ENCODE measurements around the gene GNAQ. TPM values are rescaled to one million over a fixed set of nuclear protein-coding genes. Genes with fewer than 3 reads are reported as not detected.

Gene GNAQ
- total RNA-seq, 1 experiment from 2014 or later = 34.1 TPM

GRCh38 chr9:77916410-77916819 lies 115.2 kb downstream of the GNAQ start:
- H3K27ac Mint-ChIP-seq (ENCODE audit: unreplicated experiment) = no peak overlapping the region
- BruUV-seq (replicated peaks) = no TSS peak

GRCh38 chr9:77915744-77916143 lies 115.9 kb downstream of the GNAQ start:
- Mint-ChIP-seq H3K4me1 (ENCODE audit: low read depth, unreplicated experiment) (no peaks in the 10 kb centered on the region), H3K9me3 (ENCODE audit: low read depth, unreplicated experiment) (no peaks in the 10 kb centered on the region), H3K36me3 (ENCODE audit: insufficient read depth, unreplicated experiment) (no peaks in the 10 kb centered on the region), H3K27me3 (ENCODE audit: unreplicated experiment) (no peaks in the 10 kb centered on the region), H3K4me3 (ENCODE audit: low read depth, unreplicated experiment) (no peak overlapping the region), H3K27ac (ENCODE audit: unreplicated experiment) (no peak overlapping the region)
- DNase-seq = no peak
- BruUV-seq (replicated peaks) = no TSS peak
- TF ChIP-seq CTCF (IDR thresholded peaks at IDR 0.05; ENCODE audit: unreplicated experiment) = no peak
- CTCF ChIA-PET = no interaction called here
- intact Hi-C loops (cut with micrococcal nuclease; ENCODE audit: unreplicated experiment) = no loop called here

More at GRCh38 chr9:77916410-77916819, 115.2 kb downstream of the GNAQ start:
- no peak overlapping the region for H3K4me3 Mint-ChIP-seq (ENCODE audit: low read depth, unreplicated experiment)
- intact Hi-C loops (cut with micrococcal nuclease; ENCODE audit: unreplicated experiment) = no loop called here
- TF ChIP-seq CTCF (IDR thresholded peaks at IDR 0.05; ENCODE audit: unreplicated experiment) = no peak
- H3K9me3 Mint-ChIP-seq (ENCODE audit: low read depth, unreplicated experiment) = no peaks in the 10 kb centered on the region
- no peaks in the 10 kb centered on the region for H3K4me1 Mint-ChIP-seq (ENCODE audit: low read depth, unreplicated experiment)
- H3K27me3 Mint-ChIP-seq (ENCODE audit: unreplicated experiment) = no peaks in the 10 kb centered on the region
- H3K36me3 Mint-ChIP-seq (ENCODE audit: insufficient read depth, unreplicated experiment) = no peaks in the 10 kb centered on the region
- DNase-seq = no peak
- CTCF ChIA-PET = no interaction called here

GRCh38 chr9:77912895-77913693 lies 118.5 kb downstream of the GNAQ start:
- no peaks in the 10 kb centered on the region for H3K9me3 Mint-ChIP-seq (ENCODE audit: low read depth, unreplicated experiment)
- H3K36me3 Mint-ChIP-seq (ENCODE audit: insufficient read depth, unreplicated experiment) = no peaks in the 10 kb centered on the region
- no peak for TF ChIP-seq CTCF (IDR thresholded peaks at IDR 0.05; ENCODE audit: unreplicated experiment)
- CTCF ChIA-PET = no interaction called here
- H3K4me3 Mint-ChIP-seq (ENCODE audit: low read depth, unreplicated experiment) = no peak overlapping the region
- DNase-seq = no peak
- peaks cover 7% of the 10 kb centered on the region for H3K4me1 Mint-ChIP-seq (ENCODE audit: low read depth, unreplicated experiment)
- no peaks in the 10 kb centered on the region for H3K27me3 Mint-ChIP-seq (ENCODE audit: unreplicated experiment)
- intact Hi-C loops (cut with micrococcal nuclease; ENCODE audit: unreplicated experiment) = no loop called here
- no peak overlapping the region for H3K27ac Mint-ChIP-seq (ENCODE audit: unreplicated experiment)
- no TSS peak for BruUV-seq (replicated peaks)

GRCh38 chr9:77911928-77912327 lies 119.7 kb downstream of the GNAQ start:
- BruUV-seq (replicated peaks) = no TSS peak
- Mint-ChIP-seq H3K27me3 (ENCODE audit: unreplicated experiment) (no peaks in the 10 kb centered on the region), H3K9me3 (ENCODE audit: low read depth, unreplicated experiment) (no peaks in the 10 kb centered on the region), H3K36me3 (ENCODE audit: insufficient read depth, unreplicated experiment) (no peaks in the 10 kb centered on the region), H3K4me3 (ENCODE audit: low read depth, unreplicated experiment) (no peak overlapping the region), H3K4me1 (ENCODE audit: low read depth, unreplicated experiment) (peaks cover 18% of the 10 kb centered on the region), H3K27ac (ENCODE audit: unreplicated experiment) (no peak overlapping the region)
- no peak for DNase-seq
- CTCF ChIA-PET = no interaction called here
- no peak for TF ChIP-seq CTCF (IDR thresholded peaks at IDR 0.05; ENCODE audit: unreplicated experiment)
- intact Hi-C loops (cut with micrococcal nuclease; ENCODE audit: unreplicated experiment) = no loop called here
